ENCODE results near the gene TRRAP.

GRCh38 chr7:98872328-98872924 is 5.9 kb upstream of the TRRAP start:
- TF ChIP-seq ATF3 (IDR thresholded peaks at IDR 0.05), result no peak
- TF ChIP-seq, protein P1, sequence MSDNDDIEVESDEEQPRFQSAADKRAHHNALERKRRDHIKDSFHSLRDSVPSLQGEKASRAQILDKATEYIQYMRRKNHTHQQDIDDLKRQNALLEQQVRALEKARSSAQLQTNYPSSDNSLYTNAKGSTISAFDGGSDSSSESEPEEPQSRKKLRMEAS (IDR thresholded peaks at IDR 0.05), result no peak
- TF ChIP-seq FOXA1 (IDR thresholded peaks at IDR 0.05), result no peak
- no peak for TF ChIP-seq CTCF (IDR thresholded peaks at IDR 0.05; ENCODE audit: low read depth, low read length, missing input control)
- TF ChIP-seq SP1 (IDR thresholded peaks at IDR 0.05), result no peak
- TF ChIP-seq, protein P2, sequence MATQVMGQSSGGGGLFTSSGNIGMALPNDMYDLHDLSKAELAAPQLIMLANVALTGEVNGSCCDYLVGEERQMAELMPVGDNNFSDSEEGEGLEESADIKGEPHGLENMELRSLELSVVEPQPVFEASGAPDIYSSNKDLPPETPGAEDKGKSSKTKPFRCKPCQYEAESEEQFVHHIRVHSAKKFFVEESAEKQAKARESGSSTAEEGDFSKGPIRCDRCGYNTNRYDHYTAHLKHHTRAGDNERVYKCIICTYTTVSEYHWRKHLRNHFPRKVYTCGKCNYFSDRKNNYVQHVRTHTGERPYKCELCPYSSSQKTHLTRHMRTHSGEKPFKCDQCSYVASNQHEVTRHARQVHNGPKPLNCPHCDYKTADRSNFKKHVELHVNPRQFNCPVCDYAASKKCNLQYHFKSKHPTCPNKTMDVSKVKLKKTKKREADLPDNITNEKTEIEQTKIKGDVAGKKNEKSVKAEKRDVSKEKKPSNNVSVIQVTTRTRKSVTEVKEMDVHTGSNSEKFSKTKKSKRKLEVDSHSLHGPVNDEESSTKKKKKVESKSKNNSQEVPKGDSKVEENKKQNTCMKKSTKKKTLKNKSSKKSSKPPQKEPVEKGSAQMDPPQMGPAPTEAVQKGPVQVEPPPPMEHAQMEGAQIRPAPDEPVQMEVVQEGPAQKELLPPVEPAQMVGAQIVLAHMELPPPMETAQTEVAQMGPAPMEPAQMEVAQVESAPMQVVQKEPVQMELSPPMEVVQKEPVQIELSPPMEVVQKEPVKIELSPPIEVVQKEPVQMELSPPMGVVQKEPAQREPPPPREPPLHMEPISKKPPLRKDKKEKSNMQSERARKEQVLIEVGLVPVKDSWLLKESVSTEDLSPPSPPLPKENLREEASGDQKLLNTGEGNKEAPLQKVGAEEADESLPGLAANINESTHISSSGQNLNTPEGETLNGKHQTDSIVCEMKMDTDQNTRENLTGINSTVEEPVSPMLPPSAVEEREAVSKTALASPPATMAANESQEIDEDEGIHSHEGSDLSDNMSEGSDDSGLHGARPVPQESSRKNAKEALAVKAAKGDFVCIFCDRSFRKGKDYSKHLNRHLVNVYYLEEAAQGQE (IDR thresholded peaks at IDR 0.05), result no peak
- no peak for TF ChIP-seq GABPA (IDR thresholded peaks at IDR 0.05 in 1 of 2, conservative IDR thresholded peaks at IDR 0.05 in 1 of 2)
- peak in 1 of 2 donors; percentile 40 for TF ChIP-seq RAD21 (IDR thresholded peaks at IDR 0.05)
- no peak for TF ChIP-seq JUND (IDR thresholded peaks at IDR 0.05)
- no peak for TF ChIP-seq EGR1 (IDR thresholded peaks at IDR 0.05; ENCODE audit: low read depth in 2 of 2)
- no peak for TF ChIP-seq HNF4G (IDR thresholded peaks at IDR 0.05)
